GM23338 (cell line): ENCODE measurements around the gene TEX35. TPM values are rescaled to one million over a fixed set of nuclear protein-coding genes. Genes with fewer than 3 reads are reported as not detected.

ENCODE experiments used
- ATAC-seq: fragments of 200-7000 bp; cut with Tn5 transposase; 3 replicates; pipeline ENCODE4 v1.9.1; 2020
- DNase-seq: peaks from one replicate; pipeline ENCODE4 v3.0.0-alpha.2; 2015; ENCODE audit warnings: low spot score
- H2AFZ ChIP-seq: fragments of 200-600 bp; sonication (generic); 2 replicates; pipeline ENCODE4 v1.8.0; 2016; ENCODE audit warnings: antibody characterized with exemption, mild to moderate bottlenecking, moderate library complexity
- H3F3A ChIP-seq: fragments of 200-600 bp; sonication (generic); replicated peaks from 2 replicates; pipeline ENCODE4 v1.8.0; 2017; ENCODE audit warnings: antibody characterized with exemption, mixed run types, low read depth
- H3K27ac ChIP-seq: fragments of 200-600 bp; sonication (generic); 2 replicates; pipeline ENCODE4 v1.6.1; 2016; ENCODE audit warnings: low read depth
- H3K27me3 ChIP-seq: fragments of 200-600 bp; sonication (generic); 2 replicates; pipeline ENCODE4 v1.8.0; 2016; ENCODE audit warnings: mild to moderate bottlenecking, mixed run types, moderate library complexity; ENCODE audit not compliant: insufficient read depth
- H3K36me3 ChIP-seq: fragments of 200-600 bp; sonication (generic); 2 replicates; pipeline ENCODE4 v1.8.0; 2016; ENCODE audit warnings: mild to moderate bottlenecking; ENCODE audit not compliant: insufficient read depth
- H3K4me1 ChIP-seq: fragments of 200-600 bp; sonication (generic); 2 replicates; pipeline ENCODE4 v1.8.0; 2016; ENCODE audit warnings: mild to moderate bottlenecking, moderate library complexity; ENCODE audit not compliant: insufficient read depth
- H3K4me2 ChIP-seq: fragments of 200-600 bp; sonication (generic); 2 replicates; pipeline ENCODE4 v1.7.1; 2017; ENCODE audit warnings: mixed run types
- H3K4me3 ChIP-seq: fragments of 200-600 bp; sonication (generic); 2 replicates; pipeline ENCODE4 v1.6.1; 2016; ENCODE audit warnings: mixed run types
- H3K79me2 ChIP-seq: fragments of 200-600 bp; sonication (generic); replicated peaks from 2 replicates; pipeline ENCODE4 v1.8.0; 2017; ENCODE audit warnings: mild to moderate bottlenecking; ENCODE audit not compliant: insufficient read depth
- H3K9me2 ChIP-seq: fragments of 200-600 bp; sonication (generic); 2 replicates; pipeline ENCODE4 v1.8.0; 2017; ENCODE audit not compliant: insufficient read depth
- H4K20me1 ChIP-seq: fragments of 200-600 bp; sonication (generic); replicated peaks from 2 replicates; pipeline ENCODE4 v1.8.0; 2017; ENCODE audit warnings: mild to moderate bottlenecking; ENCODE audit not compliant: insufficient read depth
- H3K27ac Mint-ChIP-seq: 2 replicates; pipeline ENCODE4 v1.8.0; 2020; ENCODE audit warnings: inconsistent platforms, mild to moderate bottlenecking, moderate library complexity, mixed read lengths
- H3K27me3 Mint-ChIP-seq: 3 replicates; pipeline ENCODE4 v1.8.0; 2022; ENCODE audit warnings: low read depth, mild to moderate bottlenecking, moderate library complexity, mixed read lengths, inconsistent platforms; ENCODE audit not compliant: insufficient read depth, poor library complexity
- H3K36me3 Mint-ChIP-seq: 3 replicates; pipeline ENCODE4 v1.8.0; 2021; ENCODE audit warnings: low read depth, mild to moderate bottlenecking, inconsistent platforms, moderate library complexity, mixed read lengths
- H3K4me1 Mint-ChIP-seq: 3 replicates; pipeline ENCODE4 v1.8.0; 2020; ENCODE audit warnings: mild to moderate bottlenecking, inconsistent platforms, mixed read lengths
- H3K4me3 Mint-ChIP-seq: 3 replicates; pipeline ENCODE4 v1.8.0; 2021; ENCODE audit warnings: moderate library complexity, mild to moderate bottlenecking, inconsistent platforms, mixed read lengths
- H3K9me3 Mint-ChIP-seq: 3 replicates; pipeline ENCODE4 v1.8.0; 2020; ENCODE audit warnings: moderate library complexity, mild to moderate bottlenecking, inconsistent platforms, mixed read lengths
- EZH2 ChIP-seq: fragments of 200-600 bp; sonication (generic); IDR thresholded peaks from one replicate; pipeline ENCODE4 v1.8.0; 2017; ENCODE audit warnings: antibody characterized with exemption, mild to moderate bottlenecking, low read depth; ENCODE audit not compliant: unreplicated experiment
- POLR2AphosphoS5 ChIP-seq: IDR thresholded peaks from 2 replicates; pipeline ENCODE4 v1.6.1; 2016; ENCODE audit warnings: antibody characterized with exemption, low read depth
- REST ChIP-seq: IDR thresholded peaks from one replicate; pipeline ENCODE4 v1.6.1; 2018; ENCODE audit warnings: antibody characterized with exemption; ENCODE audit not compliant: unreplicated experiment
- STAT1 ChIP-seq: IDR thresholded peaks from one replicate; pipeline ENCODE4 v1.6.1; 2016; ENCODE audit warnings: antibody characterized with exemption; ENCODE audit not compliant: unreplicated experiment
- ZNF114 ChIP-seq: fragments of 250-450 bp; sonication (Bioruptor Pico); IDR thresholded peaks from 2 replicates; pipeline ENCODE4 v1.5.0; 2020; ENCODE audit warnings: mild to moderate bottlenecking, moderate library complexity
- ZNF331 ChIP-seq: fragments of 250-450 bp; sonication (Bioruptor Pico); IDR thresholded peaks from 2 replicates; pipeline ENCODE4 v1.5.0; 2020; ENCODE audit warnings: low read depth, mild to moderate bottlenecking, moderate library complexity
- ZNF462 ChIP-seq: fragments of 250-450 bp; sonication (Bioruptor Pico); IDR thresholded peaks from 2 replicates; pipeline ENCODE4 v1.5.0; 2020; ENCODE audit warnings: mild to moderate bottlenecking, moderate library complexity
- polyA plus RNA-seq: library from polyadenylated mRNA; unstranded; fragments of >200 nt; fragmentation: Nextera tagmentation; extraction: Ambion mirVana; gene quantifications from 2 replicates; pipeline ENCODE4 v1.2.1, GENCODE V29; 2016
- total RNA-seq: library from RNA; depleted of rRNA; stranded (reverse); fragments of >200 nt; shearing (Covaris generic); gene quantifications from 2 replicates; pipeline ENCODE4 v1.2.3, GENCODE V29; 2014

TEX35 gene
- total and polyA plus RNA-seq, 2 experiments from 2014 or later: not detected

- TF ChIP-seq ZNF462 (CRISPR knock-in tag) (no peak), ZNF331 (no peak)
Measured at GRCh38 chr1:178518894-178519293, 6.0 kb downstream of the TEX35 start (continued).

GRCh38 chr1:178520803-178521202 is 7.9 kb downstream of the TEX35 start:
- H3K27ac Mint-ChIP-seq: no peak overlapping the region
- Histone ChIP-seq H4K20me1 (no peaks in the 10 kb centered on the region), H3K27me3 (no peaks in the 10 kb centered on the region), H3K27ac (no peak overlapping the region), H2AFZ (no peak overlapping the region), H3F3A (no peaks in the 10 kb centered on the region), H3K9me2 (peaks cover 4% of the 10 kb centered on the region; the same call in 1 of the 2 replicates), H3K79me2 (no peaks in the 10 kb centered on the region), H3K4me1 (no peaks in the 10 kb centered on the region), H3K36me3 (no peaks in the 10 kb centered on the region), H3K4me2 (no peak overlapping the region), H3K4me3 (no peak overlapping the region)
- no peak overlapping the region for H3K4me3 Mint-ChIP-seq
- H3K36me3 Mint-ChIP-seq: no peaks in the 10 kb centered on the region
- ATAC-seq: no peak
- peaks cover 5% of the 10 kb centered on the region for H3K27me3 Mint-ChIP-seq
- no peaks in the 10 kb centered on the region for H3K4me1 Mint-ChIP-seq
- no peaks in the 10 kb centered on the region for H3K9me3 Mint-ChIP-seq
- DNase-seq: no peak
- TF ChIP-seq ZNF462 (CRISPR knock-in tag) (no peak), REST (no peak), STAT1 (no peak), ZNF114 (CRISPR knock-in tag) (no peak), POLR2AphosphoS5 (no peak), EZH2 (no peak)
